Ectodermal cell (in vitro differentiated cells): ENCODE results near the gene HSD11B1.

Experiments
- H3K27ac ChIP-seq: 2 replicates; pipeline ENCODE4 v1.7.0; 2013; ENCODE audit warnings: mild to moderate bottlenecking, low read depth, low read length; ENCODE audit not compliant: insufficient read depth, poor library complexity, severe bottlenecking
- H3K27me3 ChIP-seq: 2 replicates; pipeline ENCODE4 v1.7.0; 2013; ENCODE audit warnings: mild to moderate bottlenecking, low read length; ENCODE audit not compliant: insufficient read depth, control insufficient read depth, poor library complexity, severe bottlenecking
- H3K36me3 ChIP-seq: one replicate; pipeline ENCODE4 v1.7.0; 2013; ENCODE audit warnings: low read length; ENCODE audit not compliant: control insufficient read depth, insufficient read depth
- H3K4me1 ChIP-seq: one replicate; pipeline ENCODE4 v1.7.0; 2013; ENCODE audit warnings: low read length; ENCODE audit not compliant: control insufficient read depth, insufficient read depth
- H3K4me3 ChIP-seq: 2 replicates; pipeline ENCODE4 v1.7.0; 2013; ENCODE audit warnings: low read depth, low read length, control low read depth; ENCODE audit not compliant: insufficient read depth
- H3K9me3 ChIP-seq: 2 replicates; pipeline ENCODE4 v1.7.0; 2013; ENCODE audit warnings: mild to moderate bottlenecking, low read length, moderate library complexity; ENCODE audit not compliant: control insufficient read depth
- WGBS, 2 experiments: methylation state at CpG; one replicate each; pipeline ENCODE4 v1.1.7; 2013; ENCODE audit warnings: missing lambda C conversion rate in 2 of 2; 5-methylcytosine and 5-hydroxymethylcytosine counted together

The HSD11B1 gene

DNA sequence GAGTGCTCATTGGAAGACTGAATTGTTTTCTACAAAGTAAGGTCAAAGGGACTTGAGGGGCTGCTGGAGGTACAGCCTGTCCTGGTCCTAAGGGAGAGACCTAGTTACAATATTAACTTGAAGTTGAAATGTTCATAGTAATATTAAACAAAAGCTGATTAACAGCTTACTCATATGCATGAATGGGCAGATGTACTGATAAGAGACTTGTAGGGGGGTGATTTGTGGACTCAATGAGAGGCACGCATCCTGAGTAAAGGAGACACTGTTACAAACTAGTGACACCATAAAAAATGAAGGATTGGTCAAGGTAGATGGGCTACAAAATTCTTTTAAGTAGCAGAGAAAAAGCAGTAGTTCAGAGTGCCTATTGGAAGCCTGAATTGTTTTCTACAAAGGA lies 2.7 kb downstream of the HSD11B1 start:
- Histone ChIP-seq H3K27me3 (no peaks in the 10 kb centered on the region), H3K4me1 (no peaks in the 10 kb centered on the region), H3K27ac (no peak overlapping the region), H3K4me3 (no peak overlapping the region), H3K36me3 (no peaks in the 10 kb centered on the region), H3K9me3 (no peaks in the 10 kb centered on the region)
- 97 to 100% methylated on average over 1 of the region's 1 CpG for WGBS, 2 experiments

DNA sequence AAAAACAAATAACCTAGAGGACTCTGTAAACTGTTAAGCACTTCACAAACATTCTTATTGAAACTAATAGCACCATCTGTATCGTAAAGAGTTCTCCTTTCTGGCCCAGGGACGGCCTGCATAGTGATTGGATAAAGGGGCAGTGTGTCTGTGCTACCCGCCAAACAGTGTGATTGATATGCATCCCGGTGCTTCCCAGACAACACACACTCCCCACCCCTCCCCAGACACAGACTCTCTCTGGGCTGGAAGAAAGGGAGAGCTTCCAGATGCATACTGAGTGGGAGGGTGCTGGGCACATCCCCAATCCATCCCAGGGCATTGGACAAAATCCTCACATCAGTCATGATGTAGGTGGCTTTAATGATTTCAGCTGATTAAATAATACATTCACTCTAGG lies 3.7 kb downstream of the HSD11B1 start:
- Histone ChIP-seq H3K9me3 (no peaks in the 10 kb centered on the region), H3K27ac (no peak overlapping the region), H3K4me1 (no peaks in the 10 kb centered on the region), H3K4me3 (no peak overlapping the region), H3K36me3 (no peaks in the 10 kb centered on the region), H3K27me3 (no peaks in the 10 kb centered on the region)
- WGBS, 2 experiments, result 56 to 67% methylated on average over 1 to 4 of the region's 4 CpGs

DNA sequence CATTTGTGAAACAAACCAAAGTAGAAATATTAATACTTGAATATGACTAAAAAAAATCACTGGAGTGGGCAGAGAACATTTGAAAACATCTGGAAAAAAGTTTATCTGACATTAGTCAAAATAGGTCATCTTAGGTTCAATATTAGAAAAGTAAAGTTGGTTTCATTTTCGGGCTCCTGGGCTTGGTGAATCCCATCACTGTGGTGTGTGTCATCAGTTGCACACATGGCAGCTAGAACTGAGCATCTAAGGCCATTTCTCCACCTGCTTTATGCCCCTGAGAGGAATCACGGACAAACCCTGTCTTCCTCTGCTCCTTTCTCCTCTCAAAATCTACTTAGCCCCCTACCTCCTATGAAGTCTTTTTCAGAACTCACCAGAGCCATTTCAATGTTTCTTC lies 5.4 kb downstream of the HSD11B1 start:
- H3K27me3 ChIP-seq, result no peaks in the 10 kb centered on the region
- H3K27ac ChIP-seq, result no peak overlapping the region
- H3K36me3 ChIP-seq, result no peaks in the 10 kb centered on the region
- WGBS, 2 experiments, result 84 to 85% methylated on average over 2 of the region's 2 CpGs
- no peaks in the 10 kb centered on the region for H3K4me1 ChIP-seq
- H3K4me3 ChIP-seq, result no peak overlapping the region
- H3K9me3 ChIP-seq, result no peaks in the 10 kb centered on the region

DNA sequence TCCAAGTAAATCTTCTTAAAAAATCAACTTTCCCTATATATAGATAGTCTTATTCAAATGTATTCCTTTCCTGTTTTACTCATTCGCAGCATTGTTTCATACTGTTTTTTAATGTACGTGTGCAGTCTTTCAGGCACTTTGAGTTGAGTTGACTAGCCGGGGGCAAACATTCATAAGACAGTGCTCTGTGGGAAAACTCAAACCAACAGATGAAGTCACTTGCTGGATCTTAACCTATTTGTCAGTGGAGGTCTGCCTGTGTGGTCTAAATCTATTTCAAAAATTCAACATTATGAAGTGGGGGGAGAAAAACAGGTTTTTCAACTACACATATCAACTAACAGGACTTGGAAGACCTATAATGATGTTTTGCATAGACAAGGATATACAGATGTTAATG lies 6.2 kb downstream of the HSD11B1 start:
- Histone ChIP-seq H3K27ac (no peak overlapping the region), H3K4me1 (no peaks in the 10 kb centered on the region), H3K36me3 (no peaks in the 10 kb centered on the region), H3K27me3 (no peaks in the 10 kb centered on the region), H3K4me3 (no peak overlapping the region), H3K9me3 (no peaks in the 10 kb centered on the region)
- WGBS, 2 experiments, result 88 to 96% methylated on average over 3 of the region's 3 CpGs

DNA sequence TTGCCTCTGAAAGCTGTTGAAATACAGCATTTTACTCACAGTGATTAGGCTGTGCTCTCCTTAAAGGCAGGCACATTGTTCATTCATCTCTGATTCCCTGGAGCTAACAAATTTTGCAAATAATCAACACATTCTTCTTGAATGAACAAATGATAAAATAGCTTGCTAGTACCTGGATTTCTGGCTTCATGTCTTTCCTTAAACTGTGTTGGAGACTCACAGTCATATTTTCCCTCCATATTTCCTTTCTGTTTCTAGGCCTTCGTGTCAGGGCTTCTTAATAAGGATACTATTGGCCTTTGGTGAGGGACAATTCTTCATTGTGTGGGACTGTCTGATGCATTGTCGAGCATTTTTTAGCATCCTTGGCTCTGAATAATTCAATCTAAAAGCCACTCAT lies 9.7 kb downstream of the HSD11B1 start:
- H3K4me1 ChIP-seq, result no peaks in the 10 kb centered on the region
- H3K4me3 ChIP-seq, result no peak overlapping the region
- H3K27ac ChIP-seq, result no peak overlapping the region
- WGBS, 2 experiments, result 95 to 100% methylated on average over 1 to 2 of the region's 2 CpGs
- no peaks in the 10 kb centered on the region for H3K9me3 ChIP-seq
- no peaks in the 10 kb centered on the region for H3K27me3 ChIP-seq
- H3K36me3 ChIP-seq, result no peaks in the 10 kb centered on the region

DNA sequence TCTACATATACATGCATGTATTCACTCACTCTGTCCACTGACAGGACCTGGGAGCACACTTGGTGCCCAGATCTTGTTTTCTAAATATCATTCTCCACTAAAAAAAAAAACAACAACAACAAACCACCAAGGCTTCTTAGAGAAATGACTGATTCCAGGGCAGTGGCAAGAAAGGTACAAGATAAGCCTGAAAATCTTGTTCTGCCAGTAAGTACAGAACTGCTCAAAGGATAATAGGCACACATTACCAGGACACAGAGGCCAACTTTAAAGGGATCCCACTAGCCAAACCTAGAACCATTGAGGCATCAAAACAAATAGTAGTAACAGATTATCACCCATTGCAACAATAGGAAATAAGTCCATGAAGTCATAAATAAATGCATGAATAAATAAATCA lies 10.7 kb downstream of the HSD11B1 start:
- no peaks in the 10 kb centered on the region for H3K36me3 ChIP-seq
- no peaks in the 10 kb centered on the region for H3K27me3 ChIP-seq
- no peaks in the 10 kb centered on the region for H3K9me3 ChIP-seq
- no peak overlapping the region for H3K4me3 ChIP-seq
- H3K27ac ChIP-seq, result no peak overlapping the region
- H3K4me1 ChIP-seq, result no peaks in the 10 kb centered on the region

DNA sequence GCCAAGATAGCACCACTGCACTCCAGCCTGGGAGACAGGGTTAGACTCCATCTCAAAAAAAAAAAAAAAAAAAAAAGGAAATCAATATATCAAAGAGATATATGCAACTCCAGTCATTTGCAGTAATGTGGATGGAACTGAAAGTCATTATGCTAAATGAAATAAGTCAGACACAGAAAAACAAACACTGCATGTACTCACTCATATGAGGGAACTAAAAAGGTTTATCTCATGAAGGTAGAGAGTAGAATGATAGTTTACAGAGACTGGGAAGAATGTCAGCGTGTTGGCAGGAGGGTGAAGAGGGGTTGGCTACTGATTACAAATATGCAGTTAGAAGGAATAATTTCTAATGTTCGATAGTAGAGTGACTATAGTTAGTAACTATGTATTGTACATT lies 13.2 kb downstream of the HSD11B1 start:
- 77 to 86% methylated on average over 1 to 2 of the region's 2 CpGs for WGBS, 2 experiments
- Histone ChIP-seq H3K27me3 (no peaks in the 10 kb centered on the region), H3K9me3 (no peaks in the 10 kb centered on the region), H3K27ac (no peak overlapping the region), H3K36me3 (no peaks in the 10 kb centered on the region), H3K4me3 (no peak overlapping the region), H3K4me1 (no peaks in the 10 kb centered on the region)

DNA sequence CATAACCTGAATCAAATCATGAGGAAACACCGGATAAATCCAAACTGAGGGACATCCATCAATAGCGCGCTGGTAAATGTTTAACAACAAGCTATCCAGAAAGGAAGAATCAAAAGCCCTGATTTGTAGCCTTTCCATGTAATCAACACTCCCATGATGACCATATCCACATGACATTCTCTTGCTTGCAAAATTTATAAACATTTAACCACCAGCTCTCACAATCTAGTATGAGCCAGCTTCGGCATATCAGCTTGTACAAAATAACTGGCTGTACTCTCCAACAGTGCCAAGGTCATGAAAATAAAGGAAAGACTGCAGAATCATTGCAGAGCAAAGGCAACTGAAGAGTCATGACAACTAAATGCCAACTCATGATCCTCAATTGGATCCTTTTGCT lies 15.7 kb downstream of the HSD11B1 start:
- no peaks in the 10 kb centered on the region for H3K27me3 ChIP-seq
- no peak overlapping the region for H3K4me3 ChIP-seq
- H3K9me3 ChIP-seq, result no peaks in the 10 kb centered on the region
- no peaks in the 10 kb centered on the region for H3K4me1 ChIP-seq
- no peak overlapping the region for H3K27ac ChIP-seq
- 91 to 97% methylated on average over 4 of the region's 4 CpGs for WGBS, 2 experiments
- no peaks in the 10 kb centered on the region for H3K36me3 ChIP-seq

DNA sequence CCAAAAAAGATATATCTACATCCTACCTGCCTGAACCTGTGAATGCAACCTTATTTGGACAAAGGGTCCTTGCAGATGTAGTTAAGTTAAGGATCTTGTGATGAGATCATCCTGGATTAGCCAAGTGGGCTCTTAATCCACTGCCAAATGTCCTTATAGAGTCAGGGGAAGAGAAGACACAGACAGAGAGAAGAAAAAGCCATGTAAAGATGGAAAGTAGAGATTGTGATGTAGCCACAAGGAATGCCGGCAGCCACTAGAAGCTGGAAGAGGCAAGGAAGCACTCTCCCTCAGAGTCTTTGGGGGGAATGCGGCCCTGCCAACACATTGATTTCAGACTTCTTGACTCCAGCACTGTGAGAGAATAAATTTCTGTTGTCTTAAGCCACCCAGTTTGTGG lies 16.2 kb downstream of the HSD11B1 start:
- Histone ChIP-seq H3K4me3 (no peak overlapping the region), H3K36me3 (no peaks in the 10 kb centered on the region), H3K4me1 (no peaks in the 10 kb centered on the region), H3K9me3 (no peaks in the 10 kb centered on the region), H3K27ac (no peak overlapping the region), H3K27me3 (no peaks in the 10 kb centered on the region)
- 87 to 95% methylated on average over 2 of the region's 2 CpGs for WGBS, 2 experiments

DNA sequence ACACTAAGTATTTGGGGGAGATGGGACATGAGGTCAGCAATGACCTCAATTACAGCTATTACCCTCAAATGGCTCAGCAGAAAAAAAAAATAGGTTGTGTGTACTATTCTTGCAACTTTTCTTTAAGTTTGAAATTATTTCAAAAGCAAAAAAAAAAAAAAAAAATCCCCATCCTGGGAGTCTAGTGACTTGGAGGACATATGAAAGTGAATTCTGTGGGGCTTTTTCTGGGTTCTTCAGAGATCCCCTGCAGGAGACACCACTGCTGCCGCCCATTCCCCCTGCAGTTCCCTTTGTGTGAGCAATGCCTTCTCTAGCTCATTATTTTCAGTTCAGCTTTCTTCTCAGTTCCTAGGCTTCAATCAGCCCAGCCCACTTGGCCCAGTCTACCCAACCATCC lies 16.7 kb downstream of the HSD11B1 start:
- Histone ChIP-seq H3K27ac (no peak overlapping the region), H3K4me3 (no peak overlapping the region), H3K9me3 (no peaks in the 10 kb centered on the region), H3K27me3 (no peaks in the 10 kb centered on the region), H3K4me1 (no peaks in the 10 kb centered on the region), H3K36me3 (no peaks in the 10 kb centered on the region)
- 97 to 100% methylated on average over 1 of the region's 1 CpG for WGBS, 2 experiments

DNA sequence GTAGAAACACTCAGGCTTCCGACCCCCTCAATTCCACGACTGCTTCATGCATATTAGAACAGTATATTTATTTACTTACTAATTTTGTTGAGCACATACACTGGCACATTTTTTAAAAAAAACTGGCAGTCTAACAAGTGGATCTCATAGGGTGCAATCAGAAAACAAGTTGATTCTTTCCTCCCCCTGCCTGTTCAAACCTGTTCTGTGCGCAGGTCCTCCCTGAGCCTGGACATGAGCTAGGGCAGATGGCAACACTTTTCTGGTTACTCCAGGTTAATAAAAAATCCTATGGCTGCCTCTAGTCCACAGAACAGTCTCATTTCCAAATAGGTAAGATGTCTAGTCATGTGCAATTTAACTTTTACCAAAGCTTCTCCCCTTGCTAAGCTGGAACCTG lies 18.6 kb downstream of the HSD11B1 start:
- 88 to 92% methylated on average over 2 to 3 of the region's 3 CpGs for WGBS, 2 experiments
- Histone ChIP-seq H3K36me3 (no peaks in the 10 kb centered on the region), H3K27ac (no peak overlapping the region), H3K4me1 (no peaks in the 10 kb centered on the region), H3K27me3 (no peaks in the 10 kb centered on the region), H3K9me3 (no peaks in the 10 kb centered on the region), H3K4me3 (no peak overlapping the region)
